Mammary epithelial cell (primary cell): ENCODE results near the gene COQ4.

Experiments
- EZH2 ChIP-seq: IDR thresholded peaks from 2 replicates; pipeline ENCODE4 v1.6.1; 2012; ENCODE audit warnings: low read length, inconsistent platforms, borderline replicate concordance
- TF ChIP-seq, protein P1 (sequence below), 2 donors: IDR thresholded peaks in 1 of 2; conservative IDR thresholded peaks in 1 of 2; 2 replicates each; pipeline ENCODE4 v1.5.1; 2011 to 2012; ENCODE audit warnings: inconsistent platforms in 2 of 2, low read length in 2 of 2, mild to moderate bottlenecking in 2 of 2, control low read depth in 1 of 2, low read depth in 1 of 2; ENCODE audit not compliant: insufficient read depth in 1 of 2; ENCODE audit errors: extremely low read depth in 1 of 2

DNA sequence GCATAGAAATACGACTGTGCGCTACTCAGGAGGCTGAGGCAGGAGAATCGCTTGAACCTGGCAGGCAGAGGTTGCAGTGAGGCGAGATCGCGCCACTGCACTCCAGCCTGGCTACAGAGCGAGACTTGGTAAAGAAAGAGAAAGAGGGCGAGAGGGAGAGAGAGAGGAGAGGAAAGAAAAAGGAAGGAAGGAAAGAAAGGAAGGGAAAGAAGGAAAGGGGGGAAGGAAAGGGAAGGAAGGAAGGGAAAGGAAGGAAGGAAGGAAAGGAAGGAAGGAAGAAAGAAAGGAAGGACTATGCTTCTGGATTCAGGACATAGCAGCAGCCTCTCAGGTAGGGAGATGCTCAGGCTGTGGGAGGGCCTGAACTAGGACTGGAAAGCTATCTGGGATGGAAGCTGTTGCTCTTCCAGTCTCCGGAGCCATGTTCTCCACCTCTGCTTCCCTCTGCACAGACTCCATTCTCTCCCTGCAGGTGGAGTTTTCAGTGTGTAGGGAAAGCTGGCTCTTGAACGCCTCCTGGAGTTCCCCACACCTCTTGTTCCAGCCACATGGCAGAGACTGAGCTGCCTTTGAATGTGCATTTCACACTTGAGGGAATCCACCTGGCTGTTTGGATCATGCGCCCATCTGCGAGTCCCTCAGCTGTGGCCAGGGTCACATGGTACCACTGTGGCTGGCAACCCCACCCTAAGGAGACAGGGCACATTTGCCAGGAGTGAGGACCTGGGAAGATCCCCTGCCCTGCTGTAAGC is 37.4 kb upstream of the COQ4 start:
- TF ChIP-seq, protein P1, sequence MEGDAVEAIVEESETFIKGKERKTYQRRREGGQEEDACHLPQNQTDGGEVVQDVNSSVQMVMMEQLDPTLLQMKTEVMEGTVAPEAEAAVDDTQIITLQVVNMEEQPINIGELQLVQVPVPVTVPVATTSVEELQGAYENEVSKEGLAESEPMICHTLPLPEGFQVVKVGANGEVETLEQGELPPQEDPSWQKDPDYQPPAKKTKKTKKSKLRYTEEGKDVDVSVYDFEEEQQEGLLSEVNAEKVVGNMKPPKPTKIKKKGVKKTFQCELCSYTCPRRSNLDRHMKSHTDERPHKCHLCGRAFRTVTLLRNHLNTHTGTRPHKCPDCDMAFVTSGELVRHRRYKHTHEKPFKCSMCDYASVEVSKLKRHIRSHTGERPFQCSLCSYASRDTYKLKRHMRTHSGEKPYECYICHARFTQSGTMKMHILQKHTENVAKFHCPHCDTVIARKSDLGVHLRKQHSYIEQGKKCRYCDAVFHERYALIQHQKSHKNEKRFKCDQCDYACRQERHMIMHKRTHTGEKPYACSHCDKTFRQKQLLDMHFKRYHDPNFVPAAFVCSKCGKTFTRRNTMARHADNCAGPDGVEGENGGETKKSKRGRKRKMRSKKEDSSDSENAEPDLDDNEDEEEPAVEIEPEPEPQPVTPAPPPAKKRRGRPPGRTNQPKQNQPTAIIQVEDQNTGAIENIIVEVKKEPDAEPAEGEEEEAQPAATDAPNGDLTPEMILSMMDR (conservative IDR thresholded peaks at IDR 0.05 in 1 of 2, IDR thresholded peaks at IDR 0.05 in 1 of 2; ENCODE audit: extremely low read depth in 1 of 2, insufficient read depth in 1 of 2, low read depth in 1 of 2, low read length in 2 of 2) = no peak
- TF ChIP-seq EZH2 = no peak
